ENCODE measurements around the gene FBXW7.
"Not testable (repeated sequence)": the region's sequence is repeated elsewhere in the genome, so short reads cannot be mapped to it uniquely, and the experiment has no call there.

Gene FBXW7

DNA sequence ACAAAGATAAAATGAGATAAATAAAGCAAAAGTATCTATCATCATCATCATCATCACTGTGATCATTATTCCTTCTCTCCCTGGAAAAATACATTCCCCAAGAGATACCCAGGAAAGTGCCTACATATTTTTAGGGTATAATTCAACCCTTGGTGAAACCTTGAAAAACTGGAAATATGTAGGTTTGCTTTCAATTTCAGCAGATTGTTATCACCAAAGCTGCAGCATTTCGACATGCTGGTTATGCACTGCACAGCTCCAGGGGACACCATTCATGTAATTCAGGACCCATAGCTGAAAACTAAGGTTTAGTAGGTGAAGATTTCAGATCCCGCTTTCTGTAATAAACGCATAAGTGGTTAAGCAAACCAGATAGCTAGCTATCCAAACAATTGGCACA lies 28.4 kb upstream of the FBXW7 start:
- no peak for TF ChIP-seq ZFX (IDR thresholded peaks at IDR 0.05)
- TF ChIP-seq, protein P1, sequence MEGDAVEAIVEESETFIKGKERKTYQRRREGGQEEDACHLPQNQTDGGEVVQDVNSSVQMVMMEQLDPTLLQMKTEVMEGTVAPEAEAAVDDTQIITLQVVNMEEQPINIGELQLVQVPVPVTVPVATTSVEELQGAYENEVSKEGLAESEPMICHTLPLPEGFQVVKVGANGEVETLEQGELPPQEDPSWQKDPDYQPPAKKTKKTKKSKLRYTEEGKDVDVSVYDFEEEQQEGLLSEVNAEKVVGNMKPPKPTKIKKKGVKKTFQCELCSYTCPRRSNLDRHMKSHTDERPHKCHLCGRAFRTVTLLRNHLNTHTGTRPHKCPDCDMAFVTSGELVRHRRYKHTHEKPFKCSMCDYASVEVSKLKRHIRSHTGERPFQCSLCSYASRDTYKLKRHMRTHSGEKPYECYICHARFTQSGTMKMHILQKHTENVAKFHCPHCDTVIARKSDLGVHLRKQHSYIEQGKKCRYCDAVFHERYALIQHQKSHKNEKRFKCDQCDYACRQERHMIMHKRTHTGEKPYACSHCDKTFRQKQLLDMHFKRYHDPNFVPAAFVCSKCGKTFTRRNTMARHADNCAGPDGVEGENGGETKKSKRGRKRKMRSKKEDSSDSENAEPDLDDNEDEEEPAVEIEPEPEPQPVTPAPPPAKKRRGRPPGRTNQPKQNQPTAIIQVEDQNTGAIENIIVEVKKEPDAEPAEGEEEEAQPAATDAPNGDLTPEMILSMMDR (conservative IDR thresholded peaks at IDR 0.05): no peak
- no peak overlapping the region for H3K27ac ChIP-seq

GRCh38 chr4:152563209-152563608 lies 27.3 kb upstream of the FBXW7 start:
- TF ChIP-seq ZFX (IDR thresholded peaks at IDR 0.05): no peak
- TF ChIP-seq, protein P1 (conservative IDR thresholded peaks at IDR 0.05): no peak
- H3K27ac ChIP-seq: no peak overlapping the region

GRCh38 chr4:152559641-152560040 lies 23.7 kb upstream of the FBXW7 start:
- TF ChIP-seq, protein P1 (conservative IDR thresholded peaks at IDR 0.05): no peak
- TF ChIP-seq ZFX (IDR thresholded peaks at IDR 0.05): no peak
- no peak overlapping the region for H3K27ac ChIP-seq

DNA sequence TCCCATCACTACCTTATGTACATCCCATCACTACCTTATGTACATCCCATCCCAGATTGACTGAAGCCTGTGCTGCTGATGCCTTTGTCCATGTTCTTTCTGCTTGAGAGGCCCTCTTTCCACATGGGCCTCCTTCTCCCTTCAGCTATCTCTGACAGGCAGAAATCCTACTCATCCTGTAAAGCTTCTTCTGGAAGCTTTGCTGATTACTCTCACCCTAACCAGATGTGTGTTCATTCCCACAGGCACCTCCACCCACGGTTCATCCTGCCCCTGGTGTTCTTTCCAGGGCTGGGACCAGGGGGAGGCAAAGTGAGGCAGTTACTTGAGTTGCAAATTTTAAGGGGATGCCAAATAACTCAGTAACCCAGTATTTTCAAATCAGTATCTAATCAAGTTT lies 22.5 kb upstream of the FBXW7 start:
- TF ChIP-seq, protein P1 (conservative IDR thresholded peaks at IDR 0.05): no peak
- TF ChIP-seq ZFX (IDR thresholded peaks at IDR 0.05): no peak
- no peak overlapping the region for H3K27ac ChIP-seq

DNA sequence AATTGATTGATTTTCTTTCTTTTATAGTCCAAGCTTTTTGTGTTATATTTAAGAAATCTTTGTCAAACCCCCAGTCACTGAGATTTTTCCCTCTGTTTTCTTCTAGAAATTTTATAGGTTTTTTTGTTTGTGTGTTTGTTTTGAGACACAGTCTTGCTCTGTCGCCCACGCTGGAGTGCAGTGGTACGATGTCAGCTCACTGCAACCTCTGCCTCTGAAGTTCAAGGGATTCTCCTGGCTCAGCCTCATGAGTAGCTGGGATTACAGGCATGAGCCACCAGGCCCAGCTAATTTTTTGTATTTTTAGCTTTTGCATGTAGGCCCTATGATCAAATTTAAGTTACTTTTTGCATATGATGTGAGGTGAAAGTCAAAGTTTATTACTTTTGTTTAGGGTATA lies 20.9 kb upstream of the FBXW7 start:
- TF ChIP-seq, protein P1 (conservative IDR thresholded peaks at IDR 0.05): no peak
- TF ChIP-seq ZFX (IDR thresholded peaks at IDR 0.05): no peak

DNA sequence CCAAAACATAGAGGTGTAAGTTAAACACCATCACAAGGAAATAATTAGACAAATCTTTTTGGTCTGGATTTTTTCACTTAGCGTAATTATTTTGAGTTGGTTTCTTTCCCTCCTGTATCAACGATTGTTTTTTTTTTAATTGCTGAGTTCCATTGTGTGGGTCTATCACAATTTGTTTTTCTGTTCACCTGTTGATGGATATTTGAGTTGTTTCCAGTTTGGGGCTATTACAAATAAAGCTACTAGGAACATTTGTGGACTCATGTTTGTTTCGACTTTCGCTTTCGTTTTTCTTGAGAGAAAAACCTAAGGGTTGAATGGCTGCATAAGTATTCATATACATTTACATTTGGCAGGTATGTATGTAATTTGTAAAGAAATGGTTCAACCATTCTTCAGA lies 20.4 kb upstream of the FBXW7 start:
- H3K27ac ChIP-seq: no peak overlapping the region
- TF ChIP-seq, protein P1 (conservative IDR thresholded peaks at IDR 0.05): no peak
- no peak for TF ChIP-seq ZFX (IDR thresholded peaks at IDR 0.05)

More for the DNA sequence above, 20.9 kb upstream of the FBXW7 start:
- no peak overlapping the region for H3K27ac ChIP-seq

DNA sequence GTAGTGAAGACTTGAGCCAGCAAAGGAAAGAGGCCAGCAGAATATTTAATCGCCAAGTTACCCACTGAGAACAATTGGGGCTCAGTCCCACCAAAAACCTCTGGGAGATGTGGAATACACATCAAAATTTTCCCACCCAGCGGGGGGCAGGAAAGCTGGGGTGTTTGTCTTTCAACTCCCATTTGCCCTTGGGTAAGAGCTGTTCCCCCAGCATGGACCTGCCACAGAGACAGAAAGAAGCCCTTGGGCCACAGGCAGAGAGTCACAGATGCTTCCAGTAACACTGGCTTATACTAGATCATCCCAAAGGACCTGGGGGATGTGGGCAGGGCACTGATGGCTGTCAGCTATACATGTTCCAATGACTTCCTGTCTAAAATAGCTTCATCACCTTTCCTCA lies 18.9 kb upstream of the FBXW7 start:
- no peak overlapping the region for H3K27ac ChIP-seq
- TF ChIP-seq ZFX (IDR thresholded peaks at IDR 0.05): no peak
- TF ChIP-seq, protein P1 (conservative IDR thresholded peaks at IDR 0.05): no peak

DNA sequence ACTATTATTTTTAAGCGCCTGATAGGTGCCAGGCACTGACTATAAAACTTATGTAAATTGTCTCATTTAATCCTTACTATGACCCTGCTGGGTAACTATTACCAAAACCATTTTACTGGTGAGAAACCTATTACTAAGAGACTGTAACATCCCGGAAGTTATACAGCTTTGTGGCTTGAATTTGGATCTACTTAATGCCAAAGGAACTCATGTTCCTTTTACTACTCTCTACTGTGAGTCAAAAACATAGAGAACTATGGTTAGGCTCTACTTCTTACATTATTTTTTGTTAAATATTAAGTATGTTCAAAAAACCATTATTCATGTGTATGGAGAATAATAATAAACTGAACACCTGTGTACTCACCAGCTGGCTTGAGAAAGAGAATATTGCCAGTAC lies 14.8 kb upstream of the FBXW7 start:
- not testable (repeated sequence) for H3K27ac ChIP-seq

Measured in C4-2B (cell line).